SU-DHL-6 (cell line): ENCODE measurements around the gene LAMA3.

ENCODE experiments used
- H2AFZ ChIP-seq: fragments of 200-600 bp; sonication (generic); 2 replicates; pipeline ENCODE4 v1.6.1; 2014; ENCODE audit warnings: low read depth, mild to moderate bottlenecking, moderate library complexity, mixed read lengths, antibody characterized with exemption, low read length; ENCODE audit not compliant: severe bottlenecking
- H3F3A ChIP-seq: fragments of 200-600 bp; shearing (Covaris generic); 2 replicates; pipeline ENCODE4 v1.6.0; 2016; ENCODE audit warnings: antibody characterized with exemption, mild to moderate bottlenecking; ENCODE audit not compliant: insufficient read depth
- H3K27ac ChIP-seq: fragments of 200-600 bp; sonication (generic); 2 replicates; pipeline ENCODE4 v1.5.1; 2016; ENCODE audit warnings: low read depth, mild to moderate bottlenecking, low read length, moderate library complexity, mixed read lengths
- H3K27me3 ChIP-seq: fragments of 200-600 bp; sonication (generic), shearing (Covaris generic); 2 replicates; pipeline ENCODE4 v1.6.0; 2014; ENCODE audit warnings: mild to moderate bottlenecking, low read length
- H3K36me3 ChIP-seq: fragments of 200-600 bp; sonication (generic); 2 replicates; pipeline ENCODE4 v1.6.1; 2014; ENCODE audit warnings: mild to moderate bottlenecking, low read length, mixed read lengths
- H3K4me2 ChIP-seq: fragments of 300-600, 200-600 bp; shearing (Covaris generic), sonication (generic); 2 replicates; pipeline ENCODE4 v1.6.0; 2014; ENCODE audit warnings: low read length, low read depth, mild to moderate bottlenecking; ENCODE audit not compliant: poor library complexity, severe bottlenecking
- H3K4me3 ChIP-seq: fragments of 200-600 bp; sonication (generic); 2 replicates; pipeline ENCODE4 v1.5.1; 2014; ENCODE audit warnings: antibody characterized with exemption, low read length, mild to moderate bottlenecking, mixed read lengths; ENCODE audit not compliant: insufficient read depth, poor library complexity, severe bottlenecking
- H3K79me2 ChIP-seq: fragments of 200-600 bp; sonication (generic); 2 replicates; pipeline ENCODE4 v1.6.1; 2014; ENCODE audit warnings: mild to moderate bottlenecking, low read length, moderate library complexity; ENCODE audit not compliant: insufficient read depth
- H3K9ac ChIP-seq: fragments of 200-600 bp; sonication (generic); 2 replicates; pipeline ENCODE4 v1.7.0; 2014; ENCODE audit warnings: mild to moderate bottlenecking, low read length
- H3K9me2 ChIP-seq: fragments of 200-600 bp; sonication (generic); replicated peaks from 2 replicates; pipeline ENCODE4 v1.6.1; 2014; ENCODE audit warnings: low read length; ENCODE audit not compliant: insufficient read depth
- H3K9me3 ChIP-seq: fragments of 200-600 bp; sonication (generic); 2 replicates; pipeline ENCODE4 v1.6.1; 2014; ENCODE audit warnings: low read length, mixed read lengths; ENCODE audit not compliant: insufficient read depth
- H4K20me1 ChIP-seq: fragments of 200-600 bp; sonication (generic); 2 replicates; pipeline ENCODE4 v1.6.1; 2014; ENCODE audit warnings: low read depth, mild to moderate bottlenecking, antibody characterized with exemption, low read length, moderate library complexity, mixed read lengths
- CTCF ChIP-seq: fragments of 200-600 bp; sonication (generic); IDR thresholded peaks from one replicate; pipeline ENCODE4 v1.5.1; 2017; ENCODE audit warnings: antibody characterized with exemption, mild to moderate bottlenecking, low read length, moderate library complexity; ENCODE audit not compliant: insufficient read depth, poor library complexity, severe bottlenecking
- EZH2phosphoT487 ChIP-seq: fragments of 200-600 bp; sonication (generic), shearing (Covaris generic); conservative IDR thresholded peaks from 2 replicates; pipeline ENCODE4 v1.6.1; 2018; ENCODE audit warnings: mild to moderate bottlenecking, antibody characterized with exemption, low read length, moderate library complexity, mixed read lengths

Gene LAMA3

GRCh38 chr18:23703987-23704384, 14.7 kb downstream of the LAMA3 start:
- no peaks in the 10 kb centered on the region for H3K9me2 ChIP-seq
- no peaks in the 10 kb centered on the region for H4K20me1 ChIP-seq
- no peaks in the 10 kb centered on the region for H3K79me2 ChIP-seq
- H3K36me3 ChIP-seq: no peaks in the 10 kb centered on the region
- TF ChIP-seq CTCF (no peak), EZH2phosphoT487 (no peak)
- H3K27ac ChIP-seq: no peak overlapping the region
- no peak overlapping the region for H2AFZ ChIP-seq
- H3K9ac ChIP-seq: no peak overlapping the region
- H3F3A ChIP-seq: no peaks in the 10 kb centered on the region
- no peak overlapping the region for H3K4me2 ChIP-seq
- no peaks in the 10 kb centered on the region for H3K9me3 ChIP-seq
- H3K4me3 ChIP-seq: no peak overlapping the region
- H3K27me3 ChIP-seq: no peaks in the 10 kb centered on the region

- no peak overlapping the region for H3K27ac ChIP-seq
- no peak overlapping the region for H2AFZ ChIP-seq
- no peaks in the 10 kb centered on the region for H3K79me2 ChIP-seq
- no peak overlapping the region for H3K9ac ChIP-seq
- no peaks in the 10 kb centered on the region for H3K9me2 ChIP-seq
- no peaks in the 10 kb centered on the region for H4K20me1 ChIP-seq
- no peaks in the 10 kb centered on the region for H3K27me3 ChIP-seq
- H3K9me3 ChIP-seq: no peaks in the 10 kb centered on the region
- H3K36me3 ChIP-seq: no peaks in the 10 kb centered on the region
- no peak overlapping the region for H3K4me3 ChIP-seq
- no peaks in the 10 kb centered on the region for H3F3A ChIP-seq
- H3K4me2 ChIP-seq: no peak overlapping the region
- TF ChIP-seq CTCF: no peak
- no peak for TF ChIP-seq EZH2phosphoT487
These were observed 15.6 kb downstream of the LAMA3 start for GRCh38 chr18:23704806-23705205.

- H4K20me1 ChIP-seq: no peaks in the 10 kb centered on the region
- H2AFZ ChIP-seq: no peak overlapping the region
- H3K9me2 ChIP-seq: no peaks in the 10 kb centered on the region
- no peaks in the 10 kb centered on the region for H3K27me3 ChIP-seq
- H3K27ac ChIP-seq: no peak overlapping the region
- no peak overlapping the region for H3K9ac ChIP-seq
- TF ChIP-seq CTCF: no peak
- TF ChIP-seq EZH2phosphoT487: no peak
- H3K4me3 ChIP-seq: no peak overlapping the region
- no peaks in the 10 kb centered on the region for H3F3A ChIP-seq
- no peak overlapping the region for H3K4me2 ChIP-seq
- H3K79me2 ChIP-seq: no peaks in the 10 kb centered on the region
- H3K36me3 ChIP-seq: no peaks in the 10 kb centered on the region
- H3K9me3 ChIP-seq: no peaks in the 10 kb centered on the region
These were observed 17.9 kb downstream of the LAMA3 start for GRCh38 chr18:23706971-23707640.
